ENCODE data around the gene GP1BA.

GP1BA gene

GRCh38 chr17:4893272-4893671, 38.8 kb upstream of the GP1BA start:
- TF ChIP-seq CTCF (conservative IDR thresholded peaks at IDR 0.05; ENCODE audit: low read depth, low read length), result no peak
- no peak overlapping the region for H3K4me3 ChIP-seq (ENCODE audit: low read depth, low read length)
- no peak for DNase-seq (ENCODE audit: low read depth)

GRCh38 chr17:4893721-4894560, 38.1 kb upstream of the GP1BA start:
- no peak for DNase-seq (ENCODE audit: low read depth)
- H3K4me3 ChIP-seq (ENCODE audit: low read depth, low read length), result no peak overlapping the region
- TF ChIP-seq CTCF (conservative IDR thresholded peaks at IDR 0.05; ENCODE audit: low read depth, low read length), result no peak

- no peak for TF ChIP-seq CTCF (conservative IDR thresholded peaks at IDR 0.05; ENCODE audit: low read depth, low read length)
- H3K4me3 ChIP-seq (ENCODE audit: low read depth, low read length), result no peak overlapping the region
Measured at GRCh38 chr17:4895121-4895520, 37.0 kb upstream of the GP1BA start.

GRCh38 chr17:4895657-4896331, 36.3 kb upstream of the GP1BA start:
- DNase-seq (ENCODE audit: low read depth), result no peak
- no peak overlapping the region for H3K4me3 ChIP-seq (ENCODE audit: low read depth, low read length)
- TF ChIP-seq CTCF (conservative IDR thresholded peaks at IDR 0.05; ENCODE audit: low read depth, low read length), result peak; percentile 30

More at GRCh38 chr17:4895121-4895520, 37.0 kb upstream of the GP1BA start:
- DNase-seq (ENCODE audit: low read depth), result no peak

- TF ChIP-seq CTCF (conservative IDR thresholded peaks at IDR 0.05; ENCODE audit: low read depth, low read length), result no peak
- no peak overlapping the region for H3K4me3 ChIP-seq (ENCODE audit: low read depth, low read length)
- no peak for DNase-seq (ENCODE audit: low read depth)
Measured at GRCh38 chr17:4896332-4897197, 35.5 kb upstream of the GP1BA start.

GRCh38 chr17:4897198-4897687, 34.8 kb upstream of the GP1BA start:
- DNase-seq (ENCODE audit: low read depth), result no peak
- TF ChIP-seq CTCF (conservative IDR thresholded peaks at IDR 0.05; ENCODE audit: low read depth, low read length), result no peak
- no peak overlapping the region for H3K4me3 ChIP-seq (ENCODE audit: low read depth, low read length)
